NCI-H2227 treated with DMSO at 0.1 percent for 48 hours (cell line): ENCODE measurements around the gene RPL27.

Source experiments
- DNase-seq: peaks from one replicate; lab custom pipeline; 2025; lab: John Stamatoyannopoulos, UW

Gene RPL27

GRCh38 chr17:43051969-43052368, 53.8 kb downstream of the RPL27 start:
- DNase-seq = no peak
